CD14-positive monocyte (primary cell): ENCODE data around the gene HOXA7. TPM values are rescaled to one million over a fixed set of nuclear protein-coding genes. Genes with fewer than 3 reads are reported as not detected.

Source experiments
- DNase-seq, 3 donors: peaks; one replicate each; pipeline ENCODE4 v3.0.0-alpha.2; 2011 to 2022
- H2AFZ ChIP-seq: 2 replicates; pipeline ENCODE4 v1.6.0; 2012; ENCODE audit warnings: mild to moderate bottlenecking, low read depth, low read length, inconsistent platforms; ENCODE audit not compliant: insufficient read depth, poor library complexity, severe bottlenecking
- H3K27ac ChIP-seq, 2 donors: 1 replicate in 1 of 2; 2 replicates in 1 of 2; pipeline ENCODE4 v1.5.1; 2012 to 2013; ENCODE audit warnings: low read length in 2 of 2, control low read depth in 1 of 2, inconsistent platforms in 1 of 2, low read depth in 1 of 2, mild to moderate bottlenecking in 1 of 2
- H3K27me3 ChIP-seq, 2 donors: one replicate each; pipeline versions ENCODE4 v1.6.0 to v1.6.1; 2011 to 2013; ENCODE audit warnings: low read length in 2 of 2; ENCODE audit not compliant: control insufficient read depth in 2 of 2, insufficient read depth in 2 of 2
- H3K36me3 ChIP-seq, 2 donors: replicated peaks in 1 of 2; 1 replicate in 1 of 2; 2 replicates in 1 of 2; pipeline versions ENCODE4 v1.5.1 to v1.6.1; 2012 to 2013; ENCODE audit warnings: low read length in 2 of 2, control low read depth in 1 of 2, inconsistent platforms in 1 of 2, mild to moderate bottlenecking in 1 of 2; ENCODE audit not compliant: insufficient read depth in 2 of 2, control insufficient read depth in 1 of 2
- H3K4me1 ChIP-seq, 2 donors: 1 replicate in 1 of 2; 2 replicates in 1 of 2; pipeline versions ENCODE4 v1.5.1 to v1.6.1; 2012 to 2013; ENCODE audit warnings: low read length in 2 of 2, control low read depth in 1 of 2, inconsistent platforms in 1 of 2, mild to moderate bottlenecking in 1 of 2, moderate library complexity in 1 of 2; ENCODE audit not compliant: insufficient read depth in 2 of 2, control insufficient read depth in 1 of 2
- H3K4me2 ChIP-seq: replicated peaks from 2 replicates; pipeline ENCODE3; 2012; ENCODE audit warnings: low read length, moderate library complexity, mild to moderate bottlenecking; ENCODE audit not compliant: poor library complexity, severe bottlenecking; ENCODE audit errors: extremely low read depth
- H3K4me3 ChIP-seq, 3 experiments: fragments of 200-600 bp in 1 of 3; sonication (generic) in 1 of 3; replicated peaks in 1 of 3; 1 replicate in 2 of 3; 2 replicates in 1 of 3; pipeline ENCODE4 v1.5.1; 2011 to 2013; ENCODE audit warnings: low read length in 3 of 3, mild to moderate bottlenecking in 3 of 3, control low read depth in 2 of 3, low read depth in 2 of 3, inconsistent platforms in 1 of 3, moderate library complexity in 1 of 3
- H3K79me2 ChIP-seq: 2 replicates; pipeline ENCODE4 v1.6.0; 2012; ENCODE audit warnings: mild to moderate bottlenecking, control low read depth, inconsistent platforms, low read length, moderate library complexity; ENCODE audit not compliant: insufficient read depth
- H3K9ac ChIP-seq: 2 replicates; pipeline ENCODE4 v1.6.0; 2017; ENCODE audit warnings: low read length, mild to moderate bottlenecking; ENCODE audit not compliant: insufficient read depth, poor library complexity, severe bottlenecking
- H3K9me3 ChIP-seq, 2 donors: replicated peaks in 1 of 2; 1 replicate in 1 of 2; 2 replicates in 1 of 2; pipeline versions ENCODE4 v1.5.1 to v1.6.1; 2012 to 2013; ENCODE audit warnings: low read length in 2 of 2, control low read depth in 1 of 2; ENCODE audit not compliant: control insufficient read depth in 1 of 2, insufficient read depth in 1 of 2
- H4K20me1 ChIP-seq: 2 replicates; pipeline ENCODE4 v1.6.0; 2012; ENCODE audit warnings: mild to moderate bottlenecking, low read length, control low read depth, moderate library complexity; ENCODE audit not compliant: insufficient read depth
- H3K27ac Mint-ChIP-seq, 7 donors: one replicate each; pipeline ENCODE4 v1.8.0; 2020; ENCODE audit warnings: mild to moderate bottlenecking in 7 of 7, mixed read lengths in 7 of 7, moderate library complexity in 6 of 7, inconsistent platforms in 2 of 7
- H3K27me3 Mint-ChIP-seq, 3 donors: one replicate each; pipeline ENCODE4 v1.8.0; 2021 to 2022; ENCODE audit warnings: low read depth in 3 of 3, mild to moderate bottlenecking in 3 of 3, mixed read lengths in 3 of 3, moderate library complexity in 3 of 3, inconsistent platforms in 1 of 3
- H3K36me3 Mint-ChIP-seq, 2 donors: one replicate each; pipeline ENCODE4 v1.8.0; 2020; ENCODE audit warnings: mixed read lengths in 2 of 2, inconsistent platforms in 1 of 2, mild to moderate bottlenecking in 1 of 2
- H3K4me1 Mint-ChIP-seq: one replicate; pipeline ENCODE4 v1.8.0; 2020; ENCODE audit warnings: mild to moderate bottlenecking, mixed read lengths
- H3K4me3 Mint-ChIP-seq, 2 donors: one replicate each; pipeline ENCODE4 v1.8.0; 2020; ENCODE audit warnings: mild to moderate bottlenecking in 2 of 2, mixed read lengths in 2 of 2, moderate library complexity in 1 of 2
- H3K9me3 Mint-ChIP-seq, 7 donors: one replicate each; pipeline ENCODE4 v1.8.0; 2020 to 2022; ENCODE audit warnings: mixed read lengths in 7 of 7, mild to moderate bottlenecking in 6 of 7, moderate library complexity in 6 of 7, inconsistent platforms in 2 of 7
- CTCF ChIP-seq: fragments of 200-600 bp; IDR thresholded peaks from one replicate; pipeline ENCODE4 v1.8.0; 2022; ENCODE audit warnings: antibody characterized with exemption, mild to moderate bottlenecking
- WGBS: methylation state at CpG from one replicate; pipeline ENCODE4 v1.1.5; 2013; ENCODE audit warnings: missing lambda C conversion rate; ENCODE audit not compliant: insufficient coverage; 5-methylcytosine and 5-hydroxymethylcytosine counted together
- intact Hi-C, 2 donors: fragments of 100-400 bp; cut with micrococcal nuclease; formaldehyde crosslinking; loops; one replicate each; pipeline versions ENCODE4 v1.15.0 to v1.15.1; 2023
- polyA plus RNA-seq, 3 donors: library from polyadenylated mRNA; depleted of rRNA in 1 of 3; unstranded in 2 of 3; stranded (reverse) in 1 of 3; fragments of 300-500 nt in 2 of 3; fragments of >200 nt in 1 of 3; fragmentation: Illumina TruSeq in 2 of 3; gene quantifications; 1 replicate in 2 of 3; 2 replicates in 1 of 3; pipeline ENCODE4 v1.2.3, GENCODE V29; 2012 to 2021

Gene HOXA7
- polyA plus RNA-seq, 3 donors = not detected

- H3K27me3 ChIP-seq = peaks cover 95 to 98% of the 10 kb centered on the region in 2 donors
- 19% methylated on average over 39 of the region's 42 CpGs for WGBS
- H3K79me2 ChIP-seq = no peaks in the 10 kb centered on the region
- Mint-ChIP-seq H3K9me3 (peaks cover 0 to 51% (median 32%) of the 10 kb centered on the region in 7 donors), H3K4me3 (peak overlapping the region; percentile 67 to 85), H3K27ac (peak overlapping the region in 1 of 7 donors; percentile 50), H3K27me3 (peaks cover 91 to 94% (median 93%) of the 10 kb centered on the region in 3 donors), H3K4me1 (peaks cover 55% of the 10 kb centered on the region), H3K36me3 (peaks cover 15 to 24% of the 10 kb centered on the region in 2 donors)
- intact Hi-C loops = loop anchor here (5.0 to 10.0 kb wide), 3 partner anchors 385 to 733 kb away; no protein-coding TSS in a partner anchor
- H3K4me2 ChIP-seq = peak overlapping the region; percentile 84
- peaks cover 40 to 42% of the 10 kb centered on the region in 2 donors for H3K4me1 ChIP-seq
- no peak overlapping the region for H3K27ac ChIP-seq
- H3K4me3 ChIP-seq = peak overlapping the region in 1 of 3 experiments; percentile 70
- no peak for DNase-seq
- H4K20me1 ChIP-seq = no peaks in the 10 kb centered on the region
- no peaks in the 10 kb centered on the region for H3K36me3 ChIP-seq
- H3K9me3 ChIP-seq = peaks cover 13 to 58% of the 10 kb centered on the region in 2 donors
- no peak overlapping the region for H3K9ac ChIP-seq
- H2AFZ ChIP-seq = peak overlapping the region; percentile 11
- TF ChIP-seq CTCF = no peak
Measured at GRCh38 chr7:27191833-27192545, 35.5 kb upstream of the HOXA7 start.

DNA sequence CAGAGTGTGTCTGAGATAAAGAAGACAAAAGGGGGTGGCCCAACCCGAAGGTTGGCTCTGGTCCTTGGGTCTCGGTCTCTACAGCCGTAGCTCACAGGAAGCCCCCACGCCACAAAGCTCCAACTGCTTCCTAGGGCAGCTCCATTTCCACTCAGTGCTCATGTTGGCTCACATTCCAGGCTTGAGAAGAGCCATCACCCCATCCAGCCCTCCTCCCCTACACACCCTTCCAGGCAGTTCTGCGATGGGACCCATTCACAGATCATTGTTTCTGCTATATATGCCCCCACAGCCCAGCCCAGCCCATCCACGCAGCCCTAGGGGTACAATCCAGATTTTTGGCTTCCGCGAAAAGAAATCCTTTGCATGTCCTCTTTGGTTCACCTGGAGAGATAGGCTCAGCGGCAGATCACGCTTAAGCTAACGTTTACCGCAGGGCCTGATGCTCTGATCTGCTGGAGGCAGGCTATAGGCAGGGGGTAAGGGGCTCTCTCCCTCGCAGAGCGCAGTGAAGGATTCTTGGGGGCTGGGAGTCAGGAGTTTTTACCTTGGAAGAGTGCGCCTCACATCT lies 34.8 kb upstream of the HOXA7 start:
- H3K27me3 ChIP-seq = peaks cover 95 to 98% of the 10 kb centered on the region in 2 donors
- Mint-ChIP-seq H3K9me3 (peaks cover 0 to 54% (median 33%) of the 10 kb centered on the region in 7 donors), H3K4me1 (peaks cover 57% of the 10 kb centered on the region), H3K36me3 (peaks cover 15 to 26% of the 10 kb centered on the region in 2 donors), H3K4me3 (peak overlapping the region in 1 of 2 donors; percentile 85), H3K27me3 (peaks cover 93 to 94% (median 94%) of the 10 kb centered on the region in 3 donors), H3K27ac (no peak overlapping the region)
- intact Hi-C loops = loop anchor here (5.0 to 10.0 kb wide), 3 partner anchors 386 to 734 kb away; no protein-coding TSS in a partner anchor
- no peak overlapping the region for H3K4me3 ChIP-seq
- no peak for TF ChIP-seq CTCF
- no peak for DNase-seq
- no peak overlapping the region for H3K27ac ChIP-seq
- no peak overlapping the region for H2AFZ ChIP-seq
- no peak overlapping the region for H3K9ac ChIP-seq
- H3K9me3 ChIP-seq = peaks cover 13 to 63% of the 10 kb centered on the region in 2 donors
- no peaks in the 10 kb centered on the region for H3K36me3 ChIP-seq
- no peaks in the 10 kb centered on the region for H3K79me2 ChIP-seq
- no peak overlapping the region for H3K4me2 ChIP-seq
- WGBS = 39% methylated on average over 12 of the region's 15 CpGs
- H3K4me1 ChIP-seq = peaks cover 40 to 42% of the 10 kb centered on the region in 2 donors
- H4K20me1 ChIP-seq = no peaks in the 10 kb centered on the region
